GM18526 (cell line): ENCODE measurements around the gene ZNF521.

Experiments
- POLR2A ChIP-seq: IDR thresholded peaks from 3 replicates; pipeline ENCODE4 v1.6.1; 2011; ENCODE audit not compliant: insufficient read length; ENCODE audit errors: extremely low read depth

The ZNF521 gene

DNA sequence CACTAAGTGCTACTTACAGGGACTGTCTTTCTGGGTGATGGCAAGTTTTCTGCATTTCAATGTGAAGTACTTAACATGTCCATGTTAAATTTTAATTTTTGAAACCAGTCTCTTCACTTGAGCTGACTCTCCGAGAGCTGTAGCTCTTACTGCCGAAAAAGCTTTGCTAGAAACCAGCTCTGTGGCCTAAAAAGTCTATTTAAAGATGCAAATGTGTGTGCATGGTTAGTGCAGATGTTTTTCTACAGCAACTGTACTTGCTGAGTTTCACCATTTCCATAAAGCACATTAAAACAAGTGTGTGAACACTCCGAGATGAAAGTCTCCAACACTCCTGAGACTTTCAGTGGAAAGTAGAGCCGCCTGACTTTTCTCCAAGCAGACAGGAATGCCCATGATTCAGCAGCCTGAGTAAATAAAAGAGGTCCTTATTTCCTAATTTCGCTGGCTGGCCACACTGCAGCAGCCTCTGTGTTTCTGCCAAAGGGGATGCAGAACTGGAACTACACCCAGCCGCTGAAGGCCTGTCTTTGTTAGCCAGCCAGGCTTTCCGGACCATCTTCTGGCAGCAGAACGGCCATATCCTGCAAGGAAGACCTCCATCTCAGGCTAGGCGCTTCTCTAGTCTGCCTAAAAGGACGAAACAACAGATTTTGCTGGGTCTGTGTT lies 121.2 kb downstream of the ZNF521 start:
- TF ChIP-seq POLR2A = no peak

DNA sequence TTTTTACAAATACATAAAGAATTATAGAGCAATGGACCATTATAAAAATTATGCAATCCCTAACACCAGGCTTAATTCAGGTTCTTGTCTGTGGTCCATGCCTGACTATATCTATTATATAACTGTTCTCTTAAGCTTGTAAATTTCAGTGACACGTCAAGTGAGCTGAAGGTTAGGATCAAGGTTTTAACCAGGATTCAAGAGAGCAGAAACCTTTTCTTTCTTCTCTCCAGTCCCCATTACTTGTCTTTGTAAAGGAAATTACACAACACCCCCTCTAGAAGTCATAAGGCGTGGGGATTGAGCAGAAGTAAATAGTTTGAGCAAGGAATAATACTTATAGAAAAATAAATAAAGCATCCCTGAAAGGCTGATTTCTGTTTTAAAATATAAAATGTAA lies 122.0 kb downstream of the ZNF521 start:
- TF ChIP-seq POLR2A = no peak

DNA sequence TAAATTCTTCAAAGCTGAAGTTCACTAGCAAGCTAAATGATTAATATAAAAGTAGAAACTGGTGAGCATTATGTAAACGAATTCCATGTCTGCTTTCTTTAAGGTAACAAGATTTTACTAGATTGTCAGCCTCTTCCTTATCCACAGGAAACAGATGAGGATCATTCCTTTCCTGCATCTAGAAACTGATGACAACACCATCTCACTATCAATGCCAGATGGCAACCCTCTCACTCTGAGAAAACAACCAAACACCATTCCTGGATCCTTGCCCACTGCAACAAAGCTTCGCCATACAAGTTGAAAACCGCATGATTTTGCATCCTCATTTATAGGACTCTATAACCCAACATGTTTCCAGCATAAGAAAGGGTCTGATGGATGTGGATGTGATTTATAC lies 122.9 kb downstream of the ZNF521 start:
- TF ChIP-seq POLR2A = no peak

DNA sequence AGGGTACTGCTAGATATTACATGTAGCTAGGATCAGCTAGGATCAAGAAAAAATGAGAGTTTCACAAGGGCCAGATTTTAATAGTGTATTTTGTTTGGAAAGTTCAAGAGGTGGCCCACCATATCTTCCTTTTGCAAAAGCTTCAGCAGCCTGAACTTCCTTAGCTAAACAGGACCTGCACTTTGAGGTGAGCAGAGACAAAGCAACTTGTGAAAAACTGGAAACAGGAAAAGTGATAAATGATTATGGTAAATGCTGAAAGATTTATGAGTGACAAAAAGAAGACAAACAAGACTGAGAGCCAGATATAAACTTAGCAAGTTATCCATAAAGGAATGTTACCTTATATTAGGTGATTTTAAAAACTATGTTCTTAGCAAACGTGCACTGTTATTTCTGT lies 123.6 kb downstream of the ZNF521 start:
- TF ChIP-seq POLR2A = no peak

DNA sequence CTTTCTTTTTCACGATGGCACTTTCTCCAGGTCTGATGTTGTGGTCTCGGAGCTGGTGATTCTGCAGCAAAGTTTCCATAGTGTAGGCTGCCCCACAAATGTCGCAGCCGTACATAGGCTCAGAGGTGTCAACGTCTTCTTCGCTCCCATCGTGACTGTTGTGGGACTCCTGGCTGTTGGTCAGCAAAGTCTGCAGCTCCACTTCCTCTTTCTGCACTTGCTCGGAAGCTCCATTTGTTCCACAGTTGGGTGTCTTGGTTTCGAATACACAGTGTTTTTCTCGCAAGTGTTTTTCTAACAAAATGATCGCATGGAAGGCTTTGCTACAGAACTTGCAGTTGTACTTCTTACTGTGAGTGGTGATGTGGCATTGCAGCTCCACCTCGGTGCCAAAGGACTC lies 126.8 kb downstream of the ZNF521 start:
- no peak for TF ChIP-seq POLR2A

DNA sequence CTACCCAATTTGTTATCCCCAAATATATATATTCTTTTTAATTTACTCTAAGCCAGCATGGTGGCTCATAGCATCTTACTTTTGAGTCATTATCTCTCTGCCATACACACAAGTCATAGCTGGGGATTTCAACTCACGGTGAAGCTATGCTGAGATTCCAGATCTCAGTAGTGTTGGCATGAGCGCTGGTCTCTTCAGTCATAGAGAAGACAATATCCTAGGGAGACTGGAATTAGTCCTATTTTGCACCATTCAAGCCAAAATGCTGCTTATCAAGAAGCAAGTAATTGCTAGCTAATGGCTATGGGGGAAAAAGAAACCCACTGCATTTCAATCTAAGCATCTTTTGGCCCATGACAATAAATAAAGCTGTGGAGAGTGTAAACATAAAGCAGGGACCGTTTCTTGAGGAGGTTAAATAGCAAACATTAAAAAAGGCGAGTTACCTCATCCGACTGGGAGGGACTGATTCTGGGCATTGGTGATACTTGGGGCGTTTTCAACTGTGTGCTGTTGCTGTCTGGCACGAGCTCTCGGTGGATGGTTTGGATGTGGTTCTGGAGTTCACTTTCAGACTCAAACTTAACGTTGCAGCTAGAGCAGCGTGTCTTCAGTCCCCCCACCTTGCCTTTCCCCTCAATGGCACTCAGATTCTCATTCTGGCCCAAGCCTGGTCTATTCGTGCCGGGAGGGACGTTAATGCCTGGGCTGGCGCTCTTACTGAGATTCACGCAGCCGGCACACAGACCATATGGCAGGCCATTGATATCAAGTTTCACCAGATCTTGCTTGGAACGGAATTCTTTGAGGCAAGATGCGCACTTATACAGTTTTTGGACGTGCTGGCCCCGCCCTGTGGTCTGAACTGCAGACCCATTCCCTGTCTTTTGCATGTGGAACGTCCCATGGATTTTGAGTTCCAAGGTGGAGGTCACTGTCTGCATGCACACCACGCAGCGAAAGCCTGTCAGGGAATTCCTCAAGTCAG lies 127.8 kb downstream of the ZNF521 start:
- no peak for TF ChIP-seq POLR2A

DNA sequence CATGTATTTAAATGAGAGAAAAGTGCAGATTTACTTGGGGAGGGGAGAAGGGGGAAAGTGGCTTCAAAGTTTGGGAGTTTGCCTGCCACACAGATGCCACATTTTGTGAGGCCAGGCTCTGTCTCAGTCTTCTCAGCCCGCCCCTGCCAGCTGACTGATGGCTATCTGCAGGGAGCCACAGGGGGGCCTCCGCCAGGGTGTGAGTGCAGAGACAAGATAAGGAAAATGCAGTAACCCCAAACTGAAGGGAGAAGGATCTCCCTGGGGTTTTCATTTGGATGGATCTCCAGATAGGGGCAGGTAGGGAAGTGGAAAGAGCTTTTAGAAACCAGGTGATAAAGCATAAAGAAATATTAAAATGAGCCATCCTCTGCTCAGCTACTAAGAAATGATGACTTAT lies 128.8 kb downstream of the ZNF521 start:
- TF ChIP-seq POLR2A = no peak

DNA sequence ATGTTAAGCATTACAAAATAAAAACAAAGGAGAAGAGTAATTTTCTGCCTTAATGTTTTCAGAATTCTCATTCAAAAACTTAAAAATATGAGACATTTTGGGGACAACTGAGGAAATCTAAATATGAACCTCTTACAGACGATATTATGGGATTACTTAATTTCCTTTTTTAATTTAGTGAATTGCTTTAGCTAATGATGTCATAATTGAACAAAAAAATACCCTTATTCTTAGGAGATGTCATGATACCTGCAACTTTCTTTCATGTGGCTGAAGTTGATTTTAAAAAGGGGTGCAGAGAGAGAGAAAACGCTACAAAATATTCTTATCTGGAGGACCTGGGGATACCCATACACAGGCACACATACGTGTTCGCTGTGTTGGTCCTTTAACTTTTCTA lies 129.3 kb downstream of the ZNF521 start:
- no peak for TF ChIP-seq POLR2A

DNA sequence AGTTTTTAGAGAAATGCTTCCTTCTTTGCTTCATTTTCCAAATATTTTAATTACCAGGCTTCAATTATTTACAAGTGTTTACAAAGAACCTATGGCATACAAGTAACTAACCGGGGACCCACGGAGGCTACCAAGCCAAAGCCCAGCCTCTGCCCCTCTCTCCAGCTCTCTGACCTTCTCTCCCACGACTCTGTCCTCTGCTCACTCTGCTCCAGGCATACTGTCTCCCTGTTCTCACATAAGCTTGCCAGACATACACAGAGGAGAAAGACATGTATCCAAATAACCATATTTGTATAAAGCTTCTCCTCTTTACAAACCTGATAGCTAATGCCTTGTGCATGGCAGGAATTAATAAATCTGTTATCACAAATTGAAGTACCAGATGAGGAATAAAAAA lies 141.3 kb downstream of the ZNF521 start:
- no peak for TF ChIP-seq POLR2A

DNA sequence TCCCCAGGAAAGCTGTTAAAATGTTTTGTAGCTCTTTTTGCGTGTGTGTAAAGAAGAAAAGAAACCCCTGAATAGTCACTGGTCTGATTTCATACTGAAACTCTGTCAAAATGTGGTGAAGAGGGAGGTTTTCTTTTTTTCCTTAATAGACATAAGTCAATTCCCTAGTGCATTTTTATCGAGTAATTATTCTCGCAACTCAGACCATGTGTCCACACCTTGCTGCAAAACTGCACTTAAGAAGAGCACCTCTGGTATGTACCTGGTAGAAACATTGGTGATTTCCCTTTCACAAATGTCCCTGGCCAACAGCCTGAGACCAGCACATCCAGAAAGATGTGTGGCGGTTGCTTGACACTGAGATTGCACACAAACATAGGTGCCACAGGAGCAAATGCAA lies 159.9 kb downstream of the ZNF521 start:
- no peak for TF ChIP-seq POLR2A

DNA sequence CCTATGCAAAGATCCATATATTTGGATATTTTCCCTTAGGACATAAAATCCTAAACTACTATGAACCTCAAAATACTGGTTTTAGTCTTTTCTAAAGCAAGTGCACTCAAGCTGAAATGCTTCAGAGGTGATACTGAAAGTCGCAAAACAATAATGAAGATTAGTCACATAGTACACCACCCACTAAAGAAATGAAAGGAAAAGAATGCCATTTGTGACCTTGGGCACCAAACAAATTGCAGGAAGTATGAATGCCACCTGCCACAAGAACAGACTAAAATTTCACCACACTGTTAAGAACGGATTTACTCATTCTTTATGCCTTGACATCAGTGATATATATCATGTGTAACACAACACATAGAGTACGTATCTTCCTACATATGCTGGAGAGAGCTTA lies 161.5 kb downstream of the ZNF521 start:
- no peak for TF ChIP-seq POLR2A

DNA sequence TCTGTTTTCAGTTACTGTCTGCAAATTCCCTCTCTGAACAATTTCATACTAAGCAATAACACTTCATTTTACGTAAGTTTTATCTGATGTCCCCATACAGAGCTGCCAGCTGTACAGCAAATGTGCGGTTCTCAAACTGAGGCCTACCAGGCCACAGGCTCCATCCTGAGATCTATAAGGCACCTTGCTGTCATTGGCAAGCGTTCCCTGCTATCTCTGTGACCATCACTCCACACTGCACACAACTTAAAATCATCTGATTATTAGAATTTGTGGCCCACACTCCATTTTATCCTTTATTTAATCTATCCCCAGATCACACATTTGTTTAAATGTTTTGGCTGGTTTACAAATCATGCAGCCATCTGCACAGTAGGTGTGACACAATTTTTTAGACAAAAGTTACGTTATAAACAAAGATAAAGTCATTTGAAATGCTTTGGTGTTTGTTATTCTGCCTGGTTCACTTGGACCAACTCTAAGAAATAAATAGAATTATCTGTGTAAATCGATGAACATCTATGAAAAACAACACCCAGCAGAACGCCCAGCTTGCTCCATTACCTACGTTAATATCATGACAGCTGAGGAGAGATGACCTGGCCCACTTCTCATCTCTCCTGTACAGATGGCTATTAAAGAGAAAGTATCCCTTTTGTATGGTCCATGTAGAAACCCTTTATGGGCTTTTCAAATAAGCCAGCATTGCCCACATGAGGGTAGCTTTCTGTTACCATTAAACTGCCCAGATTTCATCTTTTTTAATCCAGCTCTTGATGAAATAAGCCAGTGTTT lies 162.4 kb downstream of the ZNF521 start:
- no peak for TF ChIP-seq POLR2A

DNA sequence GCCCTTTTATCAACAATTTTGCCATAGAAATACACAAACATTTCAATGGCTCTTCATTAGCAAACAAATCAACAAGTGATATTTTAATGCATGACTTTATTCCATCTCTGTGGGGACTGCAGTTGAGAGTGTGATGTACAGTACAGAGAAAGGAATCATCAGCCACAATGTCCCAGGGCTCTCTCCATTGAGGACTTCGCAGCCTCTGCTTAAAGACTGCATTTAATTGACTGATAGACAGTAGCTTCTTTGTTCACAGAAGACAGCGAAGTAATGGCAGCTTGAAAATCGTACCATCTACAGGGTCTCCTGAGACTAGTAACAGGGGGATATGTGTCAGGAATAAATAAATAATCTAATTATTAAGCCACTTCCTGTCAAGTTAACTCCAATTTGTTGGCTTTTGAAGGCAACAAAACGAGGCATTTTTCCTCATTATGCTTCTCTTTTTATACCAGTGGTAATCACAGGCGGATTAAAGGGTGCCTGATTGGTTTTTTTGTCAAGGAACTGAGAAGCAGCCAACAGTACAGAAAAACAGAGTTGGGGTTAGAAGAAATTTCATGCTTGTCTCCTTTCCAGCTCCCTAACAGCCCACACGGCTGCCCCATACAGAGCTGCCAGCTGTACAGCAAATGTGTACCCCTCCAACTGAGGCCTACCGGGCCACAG lies 164.3 kb downstream of the ZNF521 start:
- no peak for TF ChIP-seq POLR2A

DNA sequence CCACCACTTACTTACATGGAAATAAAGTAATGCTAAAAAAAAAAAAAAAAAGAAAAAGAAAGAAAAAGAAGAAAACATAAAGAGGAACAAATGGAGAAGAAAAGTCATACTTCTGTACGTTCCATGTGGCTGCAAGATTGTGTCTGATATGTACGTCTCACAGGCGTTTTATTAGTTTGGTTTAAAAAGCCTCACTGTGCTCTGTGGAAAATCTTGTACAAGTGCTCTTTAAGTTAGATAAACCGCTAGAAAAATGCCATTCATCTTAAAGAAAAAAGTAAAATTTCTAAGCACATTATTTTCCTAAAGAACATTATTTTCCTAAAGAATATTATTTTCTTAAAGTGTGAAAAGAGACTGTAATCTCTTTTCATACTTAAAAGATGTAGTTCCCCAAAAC lies 165.1 kb downstream of the ZNF521 start:
- no peak for TF ChIP-seq POLR2A

DNA sequence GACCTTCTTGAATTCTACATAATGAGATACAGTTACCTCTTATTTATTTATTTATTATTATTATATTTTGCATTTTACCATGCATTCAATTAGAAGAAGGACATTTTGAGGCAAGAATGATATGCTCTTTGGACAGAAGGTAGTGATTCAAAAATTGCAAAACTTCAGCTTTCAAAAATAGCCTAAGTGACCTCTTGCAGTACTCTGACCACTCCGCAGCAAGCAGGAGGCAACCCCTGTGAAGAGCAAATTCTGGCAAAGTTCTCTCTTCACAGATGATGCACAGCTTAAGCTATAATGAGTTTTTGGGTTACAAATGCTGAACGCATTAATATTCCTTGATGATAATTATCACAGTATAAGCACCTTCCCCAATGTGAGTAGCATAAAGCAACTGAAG lies 170.0 kb downstream of the ZNF521 start:
- no peak for TF ChIP-seq POLR2A
